Measurements from ENCODE around the gene HIGD2A. TPM values are rescaled to one million over a fixed set of nuclear protein-coding genes. Genes with fewer than 3 reads are reported as not detected.
A peak's percentile ranks its signal among the peaks of the same experiment; 100 is the strongest.

Gene HIGD2A
- polyA plus RNA-seq, 3 donors: 101 to 298 (median 260) TPM

- H3K27me3 ChIP-seq (ENCODE audit: control insufficient read depth in 2 of 2, insufficient read depth in 2 of 2, low read length in 2 of 2): no peaks in the 10 kb centered on the region
- H3K9me3 Mint-ChIP-seq: peaks cover 4 to 20% (median 14%) of the 10 kb centered on the region in 7 donors
- H3K27me3 Mint-ChIP-seq (ENCODE audit: low read depth in 3 of 3): peaks cover 2 to 5% (median 2%) of the 10 kb centered on the region in 3 donors
- H3K4me3 Mint-ChIP-seq: no peak overlapping the region
- peaks cover 11 to 12% of the 10 kb centered on the region in 2 donors for H3K4me1 ChIP-seq (ENCODE audit: control insufficient read depth in 1 of 2, insufficient read depth in 2 of 2, low read length in 2 of 2)
- H3K36me3 Mint-ChIP-seq: no peaks in the 10 kb centered on the region
- H3K9me3 ChIP-seq (replicated peaks in 1 of 2; ENCODE audit: control insufficient read depth in 1 of 2, insufficient read depth in 1 of 2, low read length in 2 of 2): peaks cover 0 to 4% of the 10 kb centered on the region in 2 donors
- no peak overlapping the region for H3K4me2 ChIP-seq (replicated peaks; ENCODE audit: extremely low read depth, low read length, poor library complexity, severe bottlenecking)
- peaks cover 16% of the 10 kb centered on the region for H3K4me1 Mint-ChIP-seq
- intact Hi-C loops (cut with micrococcal nuclease): no loop called here
- no peak for DNase-seq
- H3K27ac Mint-ChIP-seq: no peak overlapping the region
- H3K79me2 ChIP-seq (ENCODE audit: insufficient read depth, low read length): peaks cover under 1% of the 10 kb centered on the region
- no peaks in the 10 kb centered on the region for H4K20me1 ChIP-seq (ENCODE audit: insufficient read depth, low read length)
- no peak for TF ChIP-seq CTCF (IDR thresholded peaks at IDR 0.05)
- no peaks in the 10 kb centered on the region for H3K36me3 ChIP-seq (replicated peaks in 1 of 2; ENCODE audit: control insufficient read depth in 1 of 2, insufficient read depth in 2 of 2, low read length in 2 of 2)
- no peak overlapping the region for H3K4me3 ChIP-seq (replicated peaks in 1 of 3; ENCODE audit: low read depth in 2 of 3, low read length in 3 of 3)
- H2AFZ ChIP-seq (ENCODE audit: insufficient read depth, low read depth, low read length, poor library complexity, severe bottlenecking): no peak overlapping the region
- no peak overlapping the region for H3K27ac ChIP-seq (ENCODE audit: low read depth in 1 of 2, low read length in 2 of 2)
- no CpG with 5 or more reads among the region's 2 CpGs for WGBS (ENCODE audit: insufficient coverage)
- H3K9ac ChIP-seq (ENCODE audit: insufficient read depth, low read length, poor library complexity, severe bottlenecking): no peak overlapping the region
Measured at GRCh38 chr5:176420972-176421544, 32.5 kb downstream of the HIGD2A start.

- Mint-ChIP-seq H3K27ac (no peak overlapping the region), H3K36me3 (no peaks in the 10 kb centered on the region), H3K4me3 (no peak overlapping the region), H3K4me1 (peaks cover 14% of the 10 kb centered on the region), H3K27me3 (ENCODE audit: low read depth in 3 of 3) (peaks cover 0 to 2% (median under 1%) of the 10 kb centered on the region in 3 donors), H3K9me3 (peaks cover 4 to 20% (median 14%) of the 10 kb centered on the region in 7 donors)
- Histone ChIP-seq H3K4me3 (replicated peaks in 1 of 3; ENCODE audit: low read depth in 2 of 3, low read length in 3 of 3) (no peak overlapping the region), H3K4me1 (ENCODE audit: control insufficient read depth in 1 of 2, insufficient read depth in 2 of 2, low read length in 2 of 2) (peaks cover 5 to 6% of the 10 kb centered on the region in 2 donors), H3K27ac (ENCODE audit: low read depth in 1 of 2, low read length in 2 of 2) (no peak overlapping the region), H4K20me1 (ENCODE audit: insufficient read depth, low read length) (no peaks in the 10 kb centered on the region), H3K27me3 (ENCODE audit: control insufficient read depth in 2 of 2, insufficient read depth in 2 of 2, low read length in 2 of 2) (no peaks in the 10 kb centered on the region), H3K9me3 (replicated peaks in 1 of 2; ENCODE audit: control insufficient read depth in 1 of 2, insufficient read depth in 1 of 2, low read length in 2 of 2) (peaks cover 0 to 4% of the 10 kb centered on the region in 2 donors), H3K4me2 (replicated peaks; ENCODE audit: extremely low read depth, low read length, poor library complexity, severe bottlenecking) (no peak overlapping the region), H3K79me2 (ENCODE audit: insufficient read depth, low read length) (no peaks in the 10 kb centered on the region), H3K9ac (ENCODE audit: insufficient read depth, low read length, poor library complexity, severe bottlenecking) (no peak overlapping the region), H3K36me3 (replicated peaks in 1 of 2; ENCODE audit: control insufficient read depth in 1 of 2, insufficient read depth in 2 of 2, low read length in 2 of 2) (no peaks in the 10 kb centered on the region), H2AFZ (ENCODE audit: insufficient read depth, low read depth, low read length, poor library complexity, severe bottlenecking) (peak overlapping the region; percentile 41)
- no peak for TF ChIP-seq CTCF (IDR thresholded peaks at IDR 0.05)
- intact Hi-C loops (cut with micrococcal nuclease): no loop called here
- no peak for DNase-seq
- no CpG with 5 or more reads among the region's 3 CpGs for WGBS (ENCODE audit: insufficient coverage)
Measured at GRCh38 chr5:176424181-176424580, 35.6 kb downstream of the HIGD2A start.
